ENCODE results near the gene GSG1L2.
"Not testable (repeated sequence)": the region's sequence is repeated elsewhere in the genome, so short reads cannot be mapped to it uniquely, and the experiment has no call there.

Gene GSG1L2

DNA sequence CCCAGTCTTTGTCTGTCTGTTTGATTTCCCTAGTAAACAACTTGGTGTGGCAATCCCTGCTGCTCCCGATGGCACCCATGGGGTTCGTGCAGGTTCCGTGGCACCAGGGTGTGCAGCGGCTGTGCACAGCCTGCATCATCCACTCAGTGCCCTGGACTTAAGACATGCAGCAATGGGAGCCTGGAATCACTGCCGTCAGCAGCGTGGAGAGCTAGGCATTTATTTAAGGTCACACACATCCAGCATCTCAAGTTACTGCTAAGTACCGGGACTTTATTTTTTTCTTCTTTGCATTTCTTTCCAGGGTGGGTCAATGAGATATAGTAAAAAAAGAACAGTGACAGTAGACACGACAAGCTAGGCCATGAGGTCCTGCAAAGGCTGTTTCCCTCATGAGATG is 33.3 kb downstream of the GSG1L2 start:
- DNase-seq: no peak

DNA sequence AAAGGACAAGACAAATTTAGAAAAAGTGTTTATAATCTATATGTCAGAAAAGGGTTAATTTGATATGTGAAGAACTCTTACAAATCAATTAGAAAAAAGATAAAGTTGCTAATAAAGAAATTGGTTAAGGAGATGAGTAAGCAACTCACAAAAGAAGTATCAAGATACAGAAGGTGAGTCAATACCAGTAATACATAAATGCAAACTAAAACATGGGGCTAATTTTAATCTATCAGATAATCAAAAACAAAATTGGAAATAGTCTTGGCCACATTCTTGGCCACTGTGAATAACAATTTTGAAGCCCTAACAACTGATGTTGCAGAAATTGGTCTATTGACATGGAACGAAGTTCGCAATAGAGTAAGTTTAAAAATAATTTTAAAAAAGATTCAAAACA is 37.3 kb downstream of the GSG1L2 start:
- no peak for DNase-seq

DNA sequence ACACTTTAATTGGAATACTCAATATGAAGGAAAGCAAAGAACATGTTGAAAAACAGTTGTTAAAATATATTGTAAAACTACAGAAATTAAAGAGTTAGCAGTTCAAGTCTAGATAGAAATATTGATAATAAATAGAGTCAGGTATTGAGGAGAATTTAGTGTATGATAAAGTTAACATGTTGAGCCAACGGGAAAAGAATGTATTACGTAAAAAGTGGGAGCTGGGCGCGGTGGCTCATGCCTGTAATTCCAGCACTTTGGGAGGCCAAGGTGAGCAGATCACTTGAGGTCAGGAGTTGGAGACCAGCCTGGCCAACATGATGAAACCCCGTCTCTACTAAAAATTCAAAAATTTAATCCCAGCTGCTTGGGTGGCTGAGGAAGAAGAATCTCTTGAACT is 38.4 kb downstream of the GSG1L2 start:
- DNase-seq: not testable (repeated sequence)

DNA sequence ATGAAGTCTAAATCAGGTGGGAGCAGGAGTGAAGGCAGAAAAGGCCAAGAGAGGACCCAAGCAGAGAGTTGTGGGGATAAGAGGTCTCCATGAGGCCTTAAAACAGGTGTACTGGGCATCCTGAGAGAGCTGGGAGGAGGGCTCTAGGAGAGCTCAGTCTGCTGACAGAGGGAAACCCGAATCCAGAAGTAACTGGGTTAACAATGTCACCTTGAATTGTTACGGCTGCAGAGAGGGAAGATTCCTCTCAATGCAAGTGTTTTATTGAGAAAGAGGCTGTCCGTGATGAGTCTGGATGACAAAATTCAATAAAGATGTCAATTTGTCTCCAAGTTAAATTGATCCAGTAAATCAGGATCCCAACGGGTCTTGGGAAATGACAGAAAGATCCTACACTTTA is 38.8 kb downstream of the GSG1L2 start:
- no peak for DNase-seq

DNA sequence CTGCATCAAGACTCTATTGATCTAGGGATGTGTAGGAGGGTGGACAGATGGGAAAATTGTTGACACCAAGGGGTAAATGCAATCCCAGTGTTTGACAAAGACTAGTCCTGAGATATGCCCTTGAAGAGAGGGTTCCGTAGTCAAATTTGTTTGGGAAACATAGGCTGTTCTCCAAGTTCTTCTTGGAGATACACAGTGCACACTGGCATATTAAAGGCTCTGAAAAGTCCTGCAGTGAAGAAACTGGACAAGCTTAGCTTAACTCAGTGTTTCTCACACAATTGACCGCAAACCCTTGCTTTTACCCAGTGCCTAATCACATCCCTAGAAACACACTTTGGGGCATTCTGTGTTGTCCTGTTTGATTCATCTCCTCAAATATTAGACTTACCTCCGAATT is 41.3 kb downstream of the GSG1L2 start:
- no peak for DNase-seq

DNA sequence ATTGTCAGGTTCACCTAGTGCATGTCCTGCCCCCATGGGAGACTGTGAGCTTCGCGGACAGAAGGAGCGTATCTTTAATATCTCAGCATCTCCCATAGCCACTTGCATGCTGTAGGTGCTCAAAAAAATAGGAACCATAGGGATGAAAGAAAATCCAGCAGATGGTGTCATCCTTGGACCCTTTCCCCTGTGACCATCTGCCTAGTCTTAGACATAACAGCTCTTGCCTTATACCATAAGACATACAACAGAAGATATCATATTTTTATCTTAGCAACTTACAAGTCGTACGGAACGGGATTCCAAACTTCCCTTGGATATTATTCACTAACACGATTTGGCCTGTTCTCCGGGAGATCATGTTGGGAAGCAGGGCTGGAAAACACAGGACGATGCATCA is 45.0 kb downstream of the GSG1L2 start:
- no peak for DNase-seq

DNA sequence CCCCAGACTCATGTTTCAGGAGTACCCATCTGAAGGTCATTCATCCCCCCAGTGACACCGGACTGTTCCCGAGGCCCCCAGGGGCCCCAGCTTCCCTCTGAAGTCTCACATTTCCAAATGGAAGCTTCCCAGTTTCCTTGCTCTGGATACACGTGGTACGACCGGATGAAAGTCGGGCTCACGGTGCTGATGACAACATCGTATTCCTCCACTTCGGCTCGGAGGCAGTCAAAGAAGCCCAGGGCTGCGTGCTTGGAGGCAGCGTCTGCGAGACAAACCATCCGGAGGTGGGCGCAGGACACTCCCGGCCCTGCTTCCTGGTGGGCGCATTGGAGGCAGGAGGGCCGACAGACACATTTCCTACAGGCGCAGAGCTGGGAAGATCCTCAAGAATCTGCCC is 49.2 kb downstream of the GSG1L2 start:
- DNase-seq: no peak

DNA sequence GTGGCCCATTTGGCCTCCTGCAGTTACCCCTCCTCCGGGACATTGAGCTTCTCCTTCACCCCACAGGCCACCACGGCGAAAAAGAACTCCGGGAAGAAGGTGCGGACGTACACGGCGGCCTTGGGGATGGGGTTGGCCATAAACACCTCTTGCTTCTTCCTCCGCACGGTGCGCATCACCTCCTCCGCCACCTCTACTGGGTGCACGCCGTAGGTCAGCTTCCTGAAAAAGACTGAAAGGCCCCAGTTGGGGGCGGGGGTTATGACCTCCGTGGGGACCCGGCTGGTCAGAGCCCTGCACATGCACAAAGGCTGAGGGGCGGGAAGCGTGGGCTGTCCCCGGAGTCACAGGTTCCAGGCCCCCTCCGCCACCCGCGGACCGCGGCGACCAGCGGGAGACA is 50.4 kb downstream of the GSG1L2 start:
- DNase-seq: no peak

DNA sequence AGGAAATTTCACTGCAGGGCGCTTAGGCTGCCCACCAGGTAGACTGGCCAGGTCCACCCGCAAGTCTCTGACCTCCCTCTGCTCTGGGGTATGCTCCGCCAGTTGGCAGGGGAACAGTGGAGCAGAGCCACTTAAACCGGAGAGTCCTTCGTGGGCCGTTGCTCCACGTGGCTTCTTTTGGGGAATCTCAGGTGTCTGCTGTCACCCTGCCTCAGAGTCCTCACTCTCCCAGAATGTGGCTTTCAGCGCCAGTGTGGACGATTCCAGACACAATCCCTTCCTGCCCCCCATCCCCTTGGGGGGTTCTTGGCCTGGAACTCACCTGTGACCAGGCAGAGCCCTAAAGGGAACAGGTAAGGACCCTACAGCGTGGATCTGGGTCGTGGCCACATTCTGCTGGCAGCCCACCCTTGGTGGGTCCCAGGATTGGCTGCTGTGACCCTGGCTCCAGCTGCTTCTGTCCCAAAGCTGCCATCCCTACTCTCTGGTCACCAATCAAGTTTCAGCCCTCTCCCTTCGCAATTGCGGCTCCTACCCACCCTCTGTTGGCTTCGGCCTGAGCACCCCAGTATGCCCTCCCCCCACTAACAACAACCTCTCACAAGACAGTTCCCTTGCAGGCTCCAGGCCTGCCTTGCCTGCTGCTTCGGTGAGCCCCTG is 52.7 kb downstream of the GSG1L2 start:
- no peak for DNase-seq

DNA sequence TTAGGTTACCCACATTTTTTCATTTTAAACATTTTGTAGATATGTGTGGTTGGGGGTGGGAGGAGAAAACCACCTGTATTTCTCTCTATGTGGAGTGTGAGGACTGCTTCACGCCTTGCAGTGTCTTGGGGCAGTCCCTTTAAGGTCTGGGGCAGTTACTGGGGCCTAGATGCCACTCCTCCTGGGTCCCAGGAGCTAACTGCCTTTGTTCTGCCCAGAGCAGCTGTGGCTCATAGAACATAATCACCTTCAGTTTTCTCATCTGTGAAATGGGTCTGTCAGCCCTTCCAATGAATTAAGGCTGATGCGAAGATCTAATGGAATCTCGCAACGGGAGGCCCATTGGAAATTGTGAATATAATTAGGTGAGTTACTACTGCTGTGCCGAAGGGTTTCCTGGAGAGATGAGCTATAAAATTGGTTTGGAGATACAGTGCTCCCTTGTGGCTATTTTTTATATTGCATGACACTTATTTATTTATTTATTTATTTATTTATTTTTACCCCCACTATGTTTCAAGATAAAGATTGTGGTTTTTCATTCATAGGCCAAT is 53.4 kb downstream of the GSG1L2 start:
- DNase-seq: no peak

DNA sequence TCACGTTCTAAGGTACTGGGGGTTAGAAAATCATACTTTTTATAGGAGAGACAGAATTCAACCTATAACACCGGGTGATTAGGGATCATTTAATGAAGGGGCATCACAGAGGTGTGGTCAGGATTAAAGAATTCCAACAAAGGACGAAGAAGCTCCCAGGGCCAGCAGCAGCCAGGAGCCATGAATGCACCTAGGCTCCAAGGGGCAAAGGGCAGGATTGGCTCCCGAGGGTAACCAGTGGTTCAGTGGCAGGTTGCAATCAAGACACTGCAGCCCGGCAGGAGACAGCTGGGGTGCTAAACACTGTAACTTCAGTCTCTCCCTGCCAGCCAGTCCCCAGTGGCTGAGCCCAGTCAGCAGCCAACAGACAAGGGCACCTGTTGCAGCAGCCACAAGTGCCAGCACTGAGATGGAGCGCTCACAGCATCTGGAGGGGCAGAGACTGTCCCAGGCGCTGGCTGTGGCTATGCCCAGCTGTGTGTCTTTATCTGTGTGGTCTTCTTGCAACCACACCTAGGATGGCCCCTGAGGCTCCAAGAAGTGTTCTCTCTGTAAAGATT is 54.4 kb downstream of the GSG1L2 start:
- no peak for DNase-seq

DNA sequence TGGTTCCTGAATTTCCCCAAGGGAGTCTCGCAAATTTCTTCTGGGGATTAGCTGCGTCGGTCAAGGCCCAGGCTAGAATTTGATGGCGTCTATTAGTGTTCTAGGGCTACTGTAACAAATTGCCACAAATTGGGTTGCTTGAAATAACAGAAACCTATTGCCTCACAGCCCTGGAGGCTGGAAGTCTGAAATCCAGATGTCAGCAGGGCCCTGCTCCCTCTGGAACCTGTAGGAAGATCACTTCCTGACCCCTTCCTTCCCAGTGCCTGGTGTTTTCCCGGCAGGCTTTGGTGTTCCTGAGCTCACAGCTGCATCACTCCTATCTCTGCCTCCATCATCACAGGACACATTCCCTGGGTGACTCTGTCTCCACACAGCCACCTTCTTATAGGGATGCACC is 54.9 kb downstream of the GSG1L2 start:
- no peak for DNase-seq

DNA sequence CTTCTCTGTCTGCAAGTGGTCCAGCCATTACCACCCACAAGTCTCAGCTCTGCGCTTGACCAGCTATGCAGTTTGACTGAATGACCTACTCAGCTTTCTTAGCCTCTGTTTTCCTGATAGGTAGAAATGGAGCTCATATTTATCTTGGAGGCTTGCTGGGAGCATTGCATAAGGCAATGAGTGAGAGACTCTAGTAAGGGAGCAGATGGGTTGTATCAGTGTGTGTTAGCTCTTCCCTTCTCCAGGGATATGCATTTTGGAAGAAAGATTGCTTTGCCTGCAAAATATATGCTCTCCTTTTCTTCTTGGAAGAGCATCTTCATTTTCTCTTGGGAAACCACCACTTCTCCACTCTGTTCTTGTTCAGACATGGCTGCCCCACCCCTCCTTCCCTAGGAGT is 56.6 kb downstream of the GSG1L2 start:
- no peak for DNase-seq

DNA sequence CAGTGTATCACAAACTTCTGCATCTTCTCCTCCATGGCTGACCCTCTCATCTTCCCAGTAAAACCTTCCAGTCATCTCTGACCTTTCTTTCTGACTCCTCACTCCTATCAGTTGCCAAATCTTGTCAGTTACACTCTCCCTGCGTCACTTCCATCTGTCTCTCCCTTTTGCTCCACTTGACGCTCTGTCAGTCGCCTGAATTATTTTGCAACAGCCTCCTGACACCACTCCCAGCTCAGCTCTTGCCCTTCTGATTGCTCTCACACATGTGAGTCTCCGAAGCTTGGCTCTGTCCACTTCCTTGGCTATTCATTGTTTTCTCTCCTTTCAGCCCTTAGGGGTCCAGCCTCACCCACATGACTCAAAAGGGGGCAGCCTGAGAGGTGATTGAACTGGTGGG is 58.2 kb downstream of the GSG1L2 start:
- no peak for DNase-seq

DNA sequence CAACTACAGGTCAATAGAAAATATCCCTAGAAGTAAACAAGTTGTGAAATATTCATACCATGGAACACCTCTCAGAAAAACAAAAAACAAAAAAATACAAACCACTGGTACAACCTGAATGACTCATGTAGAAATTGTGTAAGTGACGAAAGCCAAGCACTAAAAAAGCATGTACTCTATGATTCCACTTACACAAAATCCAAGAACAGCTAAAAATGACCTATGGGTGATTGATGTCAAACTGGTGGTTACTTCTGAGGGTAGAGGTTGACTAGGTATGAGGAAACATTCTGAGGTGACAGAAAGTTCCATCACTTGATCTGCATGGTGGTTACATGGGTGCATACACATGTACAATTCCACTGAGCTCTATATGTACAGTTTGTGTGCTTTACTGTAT is 61.6 kb downstream of the GSG1L2 start:
- no peak for DNase-seq

DNA sequence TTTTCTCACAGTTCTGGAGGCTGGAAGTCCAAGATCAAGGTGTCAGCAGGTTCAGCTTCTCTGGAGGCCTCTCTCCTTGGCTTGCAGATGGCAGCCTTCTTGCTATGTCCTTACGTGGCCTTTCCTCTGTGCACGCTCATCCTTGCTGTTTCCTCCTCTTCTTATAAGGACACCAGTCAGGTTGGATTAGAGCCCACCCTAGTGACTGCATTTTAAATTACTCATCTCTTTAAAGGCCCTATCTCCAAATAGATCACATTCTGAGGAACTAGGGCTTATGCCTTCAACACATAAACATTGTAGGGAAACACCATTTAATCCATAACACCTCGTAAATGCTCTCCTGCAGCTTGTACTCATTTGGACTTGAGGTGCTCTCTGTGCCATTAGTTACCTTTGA is 66.8 kb downstream of the GSG1L2 start:
- DNase-seq: no peak
